ENCODE measurements around the gene PSTPIP2.

The PSTPIP2 gene

GRCh38 chr18:45940724-45941123 lies 131.3 kb downstream of the PSTPIP2 start:
- no peak overlapping the region for H3K4me3 ChIP-seq (ENCODE audit: control insufficient read depth, low read depth, low read length)
- no peak for DNase-seq (ENCODE audit: low read depth)
- no peak for TF ChIP-seq CTCF (IDR thresholded peaks at IDR 0.05; ENCODE audit: control insufficient read depth, insufficient read depth, low read depth, low read length, missing control alignments)

- no peak for TF ChIP-seq CTCF (IDR thresholded peaks at IDR 0.05; ENCODE audit: control insufficient read depth, insufficient read depth, low read depth, low read length, missing control alignments)
- no peak overlapping the region for H3K4me3 ChIP-seq (ENCODE audit: control insufficient read depth, low read depth, low read length)
- no peak for DNase-seq (ENCODE audit: low read depth)
Measured at GRCh38 chr18:45939236-45939635, 132.8 kb downstream of the PSTPIP2 start.

- H3K4me3 ChIP-seq (ENCODE audit: control insufficient read depth, low read depth, low read length) = no peak overlapping the region
- DNase-seq (ENCODE audit: low read depth) = no peak
- no peak for TF ChIP-seq CTCF (IDR thresholded peaks at IDR 0.05; ENCODE audit: control insufficient read depth, insufficient read depth, low read depth, low read length, missing control alignments)
Measured at GRCh38 chr18:45938488-45938935, 133.5 kb downstream of the PSTPIP2 start.

GRCh38 chr18:45935591-45936335 lies 136.3 kb downstream of the PSTPIP2 start:
- H3K4me3 ChIP-seq (ENCODE audit: control insufficient read depth, low read depth, low read length) = no peak overlapping the region
- no peak for TF ChIP-seq CTCF (IDR thresholded peaks at IDR 0.05; ENCODE audit: control insufficient read depth, insufficient read depth, low read depth, low read length, missing control alignments)
- DNase-seq (ENCODE audit: low read depth) = no peak
